Liver (tissue), 3 donors: ENCODE measurements around the gene BOD1L1.

Experiments used
- CTCF ChIP-seq: fragments of 150-350 bp; IDR thresholded peaks from 2 replicates; pipeline ENCODE4 v1.5.1; 2017; ENCODE audit warnings: improper control_type of control experiment, low read depth, low read length; ENCODE audit not compliant: missing input control
- EGR1 ChIP-seq, 2 donors: IDR thresholded peaks; 2 replicates each; pipeline ENCODE4 v1.6.1; 2016 to 2018; ENCODE audit warnings: antibody characterized with exemption in 2 of 2, low read depth in 2 of 2
- FOXA1 ChIP-seq: IDR thresholded peaks from 2 replicates; pipeline ENCODE4 v1.6.1; 2016; ENCODE audit warnings: antibody characterized with exemption
- MAX ChIP-seq: IDR thresholded peaks from 2 replicates; pipeline ENCODE4 v1.6.1; 2016; ENCODE audit warnings: antibody characterized with exemption
- NR2F2 ChIP-seq: IDR thresholded peaks from 2 replicates; pipeline ENCODE4 v1.6.1; 2016; ENCODE audit warnings: antibody characterized with exemption
- RXRA ChIP-seq, 2 donors: IDR thresholded peaks; 2 replicates each; pipeline ENCODE4 v1.6.1; 2017 to 2018; ENCODE audit warnings: antibody characterized with exemption in 2 of 2, mild to moderate bottlenecking in 1 of 2
- SP1 ChIP-seq: IDR thresholded peaks from 2 replicates; pipeline ENCODE4 v1.6.1; 2018; ENCODE audit warnings: antibody characterized with exemption, mild to moderate bottlenecking
- YY1 ChIP-seq: IDR thresholded peaks from 2 replicates; pipeline ENCODE4 v1.6.1; 2016; ENCODE audit warnings: antibody characterized with exemption, mild to moderate bottlenecking
- donor health status: healthy.
- donor health status: healthy.

- no peak for TF ChIP-seq CTCF
- no peak for TF ChIP-seq RXRA (IDR thresholded peaks at IDR 0.05)
- no peak for TF ChIP-seq MAX
- TF ChIP-seq SP1, result no peak
- TF ChIP-seq FOXA1, result no peak
- no peak for TF ChIP-seq YY1
- no peak for TF ChIP-seq EGR1 (IDR thresholded peaks at IDR 0.05; ENCODE audit: low read depth in 2 of 2)
- no peak for TF ChIP-seq NR2F2
These were observed 7.8 kb upstream of the BOD1L1 start for GRCh38 chr4:13635286-13635799.
